ENCODE results near the gene MACF1. TPM values are rescaled to one million over a fixed set of nuclear protein-coding genes. Genes with fewer than 3 reads are reported as not detected.

MACF1 gene
- total RNA-seq, 4 donors from 2014 or later: 78.7 to 139 (median 113) TPM

DNA sequence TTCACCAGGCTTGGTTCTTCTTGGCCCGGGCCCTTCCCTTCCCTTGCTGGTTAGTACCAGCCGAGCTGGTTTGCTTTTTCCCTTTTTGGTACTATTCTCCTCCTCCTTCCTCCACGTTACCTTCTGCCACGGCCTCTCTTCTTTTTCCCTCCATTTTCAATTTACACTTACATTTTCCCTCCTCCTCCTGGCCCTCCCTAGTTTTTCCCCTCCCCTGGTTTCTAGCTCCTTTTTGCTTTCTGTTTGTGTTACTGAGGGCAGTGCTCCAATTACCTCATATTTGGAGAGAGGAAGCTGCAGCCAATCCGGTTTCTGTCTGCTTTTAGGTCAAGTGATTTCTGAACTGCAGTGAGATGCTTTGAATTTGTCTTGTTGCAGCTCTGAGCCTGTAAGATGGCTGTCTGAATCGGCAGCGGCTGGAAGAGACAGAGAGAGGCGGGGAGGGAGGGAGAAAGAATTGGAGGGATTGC, 63.7 kb downstream of the MACF1 start:
- in situ Hi-C loops (cut with MboI; ENCODE audit: low sequenced_read_pairs in 4 of 4): loop anchor here in 2 of 4 donors (10.0 kb wide), 1 partner anchor 63 kb away; the partner anchor contains the start of gene MACF1 (in 2 of the 2)
- ATAC-seq: peak; percentile 28 to 68

DNA sequence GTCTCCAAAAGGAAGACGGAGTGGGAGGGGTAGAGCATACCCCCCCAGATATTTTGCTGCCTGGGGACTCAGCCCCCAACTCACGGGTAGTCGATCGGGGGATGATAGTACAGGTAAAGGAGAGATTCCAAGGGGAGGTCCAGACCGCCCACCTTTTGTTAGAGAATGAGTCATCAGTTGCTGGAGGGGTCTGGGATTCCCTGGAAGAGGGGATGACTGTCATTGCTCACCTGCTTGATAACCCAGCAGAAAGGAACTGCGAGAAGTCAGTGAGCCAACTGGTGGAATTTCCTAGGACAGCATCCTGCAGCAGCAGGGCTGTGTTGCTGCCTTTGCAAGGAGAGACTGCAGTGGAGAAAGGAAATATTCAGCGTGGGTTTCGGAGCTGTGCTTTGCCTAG, 64.4 kb downstream of the MACF1 start:
- Histone ChIP-seq H3K4me1 (peaks cover 54% of the 10 kb centered on the region in 2 donors), H3K36me3 (no peaks in the 10 kb centered on the region), H3K4me3 (peak overlapping the region in 3 of 4 donors; percentile 34 to 50 (median 40)), H3K27ac (peak overlapping the region; percentile 49 to 76 (median 70)), H3K9me3 (no peaks in the 10 kb centered on the region), H3K27me3 (no peaks in the 10 kb centered on the region)
- intact Hi-C loops (cut with DNase I; ENCODE audit: low total_unique reads) (no loop called here), in situ Hi-C loops (cut with MboI; ENCODE audit: low sequenced_read_pairs in 4 of 4) (loop anchor here in 2 of 4 donors (10.0 kb wide), 1 partner anchor 64 kb away; the partner anchor contains the start of gene MACF1 (in 2 of the 2))
- ATAC-seq (no peak), DNase-seq (no peak)
- TF ChIP-seq, protein P1, sequence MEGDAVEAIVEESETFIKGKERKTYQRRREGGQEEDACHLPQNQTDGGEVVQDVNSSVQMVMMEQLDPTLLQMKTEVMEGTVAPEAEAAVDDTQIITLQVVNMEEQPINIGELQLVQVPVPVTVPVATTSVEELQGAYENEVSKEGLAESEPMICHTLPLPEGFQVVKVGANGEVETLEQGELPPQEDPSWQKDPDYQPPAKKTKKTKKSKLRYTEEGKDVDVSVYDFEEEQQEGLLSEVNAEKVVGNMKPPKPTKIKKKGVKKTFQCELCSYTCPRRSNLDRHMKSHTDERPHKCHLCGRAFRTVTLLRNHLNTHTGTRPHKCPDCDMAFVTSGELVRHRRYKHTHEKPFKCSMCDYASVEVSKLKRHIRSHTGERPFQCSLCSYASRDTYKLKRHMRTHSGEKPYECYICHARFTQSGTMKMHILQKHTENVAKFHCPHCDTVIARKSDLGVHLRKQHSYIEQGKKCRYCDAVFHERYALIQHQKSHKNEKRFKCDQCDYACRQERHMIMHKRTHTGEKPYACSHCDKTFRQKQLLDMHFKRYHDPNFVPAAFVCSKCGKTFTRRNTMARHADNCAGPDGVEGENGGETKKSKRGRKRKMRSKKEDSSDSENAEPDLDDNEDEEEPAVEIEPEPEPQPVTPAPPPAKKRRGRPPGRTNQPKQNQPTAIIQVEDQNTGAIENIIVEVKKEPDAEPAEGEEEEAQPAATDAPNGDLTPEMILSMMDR (IDR thresholded peaks at IDR 0.05 in 4 of 5, conservative IDR thresholded peaks at IDR 0.05 in 1 of 5): no peak
- TF ChIP-seq POLR2A (IDR thresholded peaks at IDR 0.05): no peak

More for the DNA sequence above, 63.7 kb downstream of the MACF1 start:
- Histone ChIP-seq H3K27ac (peak overlapping the region; percentile 49 to 76 (median 70)), H3K4me3 (peak overlapping the region; percentile 34 to 50 (median 43)), H3K27me3 (no peaks in the 10 kb centered on the region), H3K36me3 (no peaks in the 10 kb centered on the region), H3K9me3 (no peaks in the 10 kb centered on the region), H3K4me1 (peaks cover 54% of the 10 kb centered on the region in 2 donors)
- peak in 1 of 2 donors; percentile 14 for DNase-seq
- intact Hi-C loops (cut with DNase I; ENCODE audit: low total_unique reads): no loop called here
- TF ChIP-seq, protein P1 (IDR thresholded peaks at IDR 0.05 in 4 of 5, conservative IDR thresholded peaks at IDR 0.05 in 1 of 5): no peak
- no peak for TF ChIP-seq POLR2A (IDR thresholded peaks at IDR 0.05)

DNA sequence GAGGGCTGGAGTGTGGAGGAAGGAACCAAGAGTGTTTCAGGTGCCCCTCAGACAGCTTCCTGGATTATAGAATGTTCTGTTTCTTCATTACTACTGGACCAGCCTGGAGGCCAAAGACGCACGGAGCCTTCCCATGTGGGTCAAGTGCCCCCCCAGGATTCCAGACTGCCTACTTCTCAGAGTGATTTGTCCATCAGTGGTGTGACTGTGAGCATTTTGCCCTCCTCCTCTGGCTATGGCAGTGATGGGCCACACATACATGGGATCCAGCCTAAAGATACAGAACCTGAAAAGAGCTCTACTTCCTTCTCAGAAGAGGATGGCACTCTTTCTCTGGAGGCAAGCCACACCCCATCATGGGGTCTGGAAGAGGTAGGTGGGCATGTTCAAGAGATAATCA, 64.9 kb downstream of the MACF1 start:
- peaks cover 54% of the 10 kb centered on the region in 2 donors for H3K4me1 ChIP-seq
- no peaks in the 10 kb centered on the region for H3K36me3 ChIP-seq
- no peaks in the 10 kb centered on the region for H3K9me3 ChIP-seq
- ATAC-seq (no peak), DNase-seq (no peak)
- intact Hi-C loops (cut with DNase I; ENCODE audit: low total_unique reads) (no loop called here), in situ Hi-C loops (cut with MboI; ENCODE audit: low sequenced_read_pairs in 4 of 4) (loop anchor here in 2 of 4 donors (10.0 kb wide), 1 partner anchor 65 kb away; the partner anchor contains the start of gene MACF1 (in 2 of the 2))
- no peaks in the 10 kb centered on the region for H3K27me3 ChIP-seq
- peak overlapping the region; percentile 49 to 76 (median 70) for H3K27ac ChIP-seq
- TF ChIP-seq, protein P1 (IDR thresholded peaks at IDR 0.05 in 4 of 5, conservative IDR thresholded peaks at IDR 0.05 in 1 of 5): no peak
- no peak for TF ChIP-seq POLR2A (IDR thresholded peaks at IDR 0.05)
- peak overlapping the region in 1 of 4 donors; percentile 40 for H3K4me3 ChIP-seq

DNA sequence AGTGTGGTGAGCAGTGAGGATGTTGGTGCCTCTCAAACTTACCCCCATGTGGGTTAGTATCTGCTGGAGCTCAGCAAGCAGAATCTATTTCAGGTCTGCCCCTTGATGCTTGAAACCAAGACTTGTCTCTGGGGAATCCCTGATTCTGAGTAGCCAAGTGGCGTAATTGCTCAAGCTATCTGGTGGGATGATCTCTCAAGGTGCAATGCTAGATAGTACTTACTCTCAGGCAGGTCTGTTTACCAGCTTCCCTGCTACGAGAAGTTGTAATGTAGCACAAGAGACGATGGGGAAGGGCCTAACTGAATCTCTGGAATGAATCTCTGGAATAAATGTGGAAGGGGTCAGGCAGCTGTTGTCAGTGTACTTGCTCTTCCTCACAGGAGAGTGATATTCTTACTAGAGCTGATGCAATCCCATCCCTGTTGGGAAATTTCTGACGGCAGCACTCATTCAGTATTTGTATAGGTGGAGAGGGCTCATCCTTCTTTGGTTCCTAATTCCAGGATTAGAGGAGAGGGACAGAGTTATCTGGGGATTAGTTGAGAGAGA, 65.4 kb downstream of the MACF1 start:
- in situ Hi-C loops (cut with MboI; ENCODE audit: low sequenced_read_pairs in 4 of 4) (loop anchor here in 2 of 4 donors (10.0 kb wide), 1 partner anchor 65 kb away; the partner anchor contains the start of gene MACF1 (in 2 of the 2)), intact Hi-C loops (cut with DNase I; ENCODE audit: low total_unique reads) (no loop called here)
- peak in 1 of 2 donors; percentile 46 for TF ChIP-seq POLR2A (IDR thresholded peaks at IDR 0.05)
- TF ChIP-seq, protein P1 (IDR thresholded peaks at IDR 0.05 in 4 of 5, conservative IDR thresholded peaks at IDR 0.05 in 1 of 5): no peak
- H3K27me3 ChIP-seq: no peaks in the 10 kb centered on the region
- H3K4me1 ChIP-seq: peaks cover 54% of the 10 kb centered on the region in 2 donors
- H3K9me3 ChIP-seq: no peaks in the 10 kb centered on the region
- peak; percentile 20 to 45 for DNase-seq
- H3K27ac ChIP-seq: peak overlapping the region; percentile 49 to 76 (median 70)
- H3K36me3 ChIP-seq: no peaks in the 10 kb centered on the region
- H3K4me3 ChIP-seq: no peak overlapping the region
- peak; percentile 87 to 93 for ATAC-seq

All from gastrocnemius medialis (tissue), 4 donors.